Left hindlimb (tissue), 1 donor: Measurements from ENCODE around the gene ARHGEF16.

Experiments used
- DNase-seq: peaks from one replicate; pipeline ENCODE4 v3.0.0-alpha.2; 2018

Gene ARHGEF16

GRCh38 chr1:3457910-3458883, 3.7 kb downstream of the ARHGEF16 start:
- DNase-seq: peak; percentile 56

GRCh38 chr1:3459051-3459908, 4.8 kb downstream of the ARHGEF16 start:
- DNase-seq: peak; percentile 18

GRCh38 chr1:3459940-3460671, 5.6 kb downstream of the ARHGEF16 start:
- DNase-seq: peak; percentile 25

- peak; percentile 47 for DNase-seq
These were observed 6.2 kb downstream of the ARHGEF16 start for GRCh38 chr1:3460672-3461131.

- peak; percentile 13 for DNase-seq
These were observed 6.9 kb downstream of the ARHGEF16 start for GRCh38 chr1:3461238-3461933.

GRCh38 chr1:3461934-3462275, 7.4 kb downstream of the ARHGEF16 start:
- DNase-seq: peak; percentile 34

- peak; percentile 18 for DNase-seq
These were observed 8.0 kb downstream of the ARHGEF16 start for GRCh38 chr1:3462356-3463012.

GRCh38 chr1:3463013-3463385, 8.5 kb downstream of the ARHGEF16 start:
- DNase-seq: no peak

GRCh38 chr1:3463408-3463863, 9.0 kb downstream of the ARHGEF16 start:
- DNase-seq: peak; percentile 21

GRCh38 chr1:3463891-3464648, 9.6 kb downstream of the ARHGEF16 start:
- peak; percentile 12 for DNase-seq

- no peak for DNase-seq
These were observed 10.2 kb downstream of the ARHGEF16 start for GRCh38 chr1:3464649-3465025.

- peak; percentile 17 for DNase-seq
These were observed 10.8 kb downstream of the ARHGEF16 start for GRCh38 chr1:3465091-3465934.

- peak; percentile 13 for DNase-seq
These were observed 11.5 kb downstream of the ARHGEF16 start for GRCh38 chr1:3465935-3466321.

GRCh38 chr1:3466366-3467075, 12.1 kb downstream of the ARHGEF16 start:
- DNase-seq: peak; percentile 9

GRCh38 chr1:3467096-3468036, 12.9 kb downstream of the ARHGEF16 start:
- peak; percentile 37 for DNase-seq

GRCh38 chr1:3468236-3469103, 14.0 kb downstream of the ARHGEF16 start:
- peak; percentile 29 for DNase-seq
